Ishikawa (cell line): ENCODE results near the gene ETV5.

Experiments used
- CEBPB ChIP-seq: IDR thresholded peaks from 2 replicates; pipeline ENCODE4 v1.6.1; 2012
- EGR1 ChIP-seq: IDR thresholded peaks from 2 replicates; pipeline ENCODE4 v1.6.1; 2012
- EP300 ChIP-seq: IDR thresholded peaks from 2 replicates; pipeline ENCODE4 v1.6.1; 2012; ENCODE audit warnings: borderline replicate concordance
- FOXM1 ChIP-seq: IDR thresholded peaks from 2 replicates; pipeline ENCODE4 v1.6.1; 2012; ENCODE audit warnings: low read depth, borderline replicate concordance
- MAX ChIP-seq: IDR thresholded peaks from 2 replicates; pipeline ENCODE4 v1.6.1; 2012
- NFIC ChIP-seq: IDR thresholded peaks from 2 replicates; pipeline ENCODE4 v1.6.1; 2012
- RAD21 ChIP-seq: IDR thresholded peaks from 2 replicates; pipeline ENCODE4 v1.6.1; 2012; ENCODE audit warnings: low read depth
- REST ChIP-seq: IDR thresholded peaks from 2 replicates; pipeline ENCODE4 v1.6.1; 2012; ENCODE audit warnings: low read depth, mild to moderate bottlenecking
- TAF1 ChIP-seq: IDR thresholded peaks from 2 replicates; pipeline ENCODE4 v1.6.1; 2012; ENCODE audit warnings: low read depth, mild to moderate bottlenecking
- TEAD4 ChIP-seq: IDR thresholded peaks from 2 replicates; pipeline ENCODE4 v1.6.1; 2012
- USF1 ChIP-seq: IDR thresholded peaks from 2 replicates; pipeline ENCODE4 v1.6.1; 2012
- YY1 ChIP-seq: IDR thresholded peaks from 2 replicates; pipeline ENCODE4 v1.6.1; 2012; ENCODE audit warnings: low read depth
- ZBTB7A ChIP-seq: IDR thresholded peaks from 2 replicates; pipeline ENCODE4 v1.6.1; 2012; ENCODE audit warnings: low read depth

GRCh38 chr3:186004671-186005070 lies 104.2 kb downstream of the ETV5 start:
- TF ChIP-seq YY1 (no peak), FOXM1 (no peak), NFIC (no peak), RAD21 (no peak), REST (no peak), EP300 (no peak), CEBPB (no peak), TAF1 (no peak), ZBTB7A (no peak), MAX (no peak), TEAD4 (no peak), USF1 (no peak), EGR1 (no peak)
